Common myeloid progenitor, CD34-positive (primary cell): Measurements from ENCODE around the gene MACO1.
A peak's percentile ranks its signal among the peaks of the same experiment; 100 is the strongest.

ENCODE experiments used
- CTCF ChIA-PET: fragments of 350-600 bp; sonication (Branson Sonifier 250); formaldehyde crosslinking; loops from one replicate; lab custom pipeline; 2021; ENCODE audit warnings: antibody characterized with exemption; lab: Charles Lee
- POLR2A ChIA-PET: fragments of 350-600 bp; sonication (Branson Sonifier 250); formaldehyde crosslinking; loops from one replicate; lab custom pipeline; 2021; ENCODE audit warnings: antibody characterized with exemption; lab: Charles Lee
- DNase-seq, 3 donors: peaks; one replicate each; pipeline versions ENCODE4 v3.0.0 to v3.0.0-alpha.2; 2013
- H3K27ac ChIP-seq, 2 experiments: 1 replicate in 1 of 2; 2 replicates in 1 of 2; pipeline ENCODE4 v1.7.0; 2013; ENCODE audit warnings: inconsistent platforms in 2 of 2, low read length in 2 of 2, mild to moderate bottlenecking in 2 of 2, low read depth in 1 of 2, moderate library complexity in 1 of 2; ENCODE audit not compliant: severe bottlenecking in 2 of 2, insufficient read depth in 1 of 2, poor library complexity in 1 of 2
- H3K27me3 ChIP-seq, 5 experiments: replicated peaks in 2 of 5; 1 replicate in 3 of 5; 2 replicates in 2 of 5; pipeline versions ENCODE4 v1.6.1 to v1.7.0; 2013; ENCODE audit warnings: low read length in 4 of 5, mild to moderate bottlenecking in 2 of 5, moderate library complexity in 2 of 5, inconsistent platforms in 1 of 5; ENCODE audit not compliant: insufficient read depth in 5 of 5, control insufficient read depth in 4 of 5
- H3K36me3 ChIP-seq, 4 experiments: 1 replicate in 2 of 4; 2 replicates in 2 of 4; pipeline versions ENCODE4 v1.6.1 to v1.7.0; 2013; ENCODE audit warnings: low read length in 3 of 4, control low read depth in 1 of 4, mild to moderate bottlenecking in 1 of 4; ENCODE audit not compliant: control insufficient read depth in 4 of 4, insufficient read depth in 4 of 4
- H3K4me1 ChIP-seq, 4 experiments: 1 replicate in 3 of 4; 2 replicates in 1 of 4; pipeline versions ENCODE4 v1.6.1 to v1.7.1; 2013; ENCODE audit warnings: low read length in 3 of 4, mild to moderate bottlenecking in 3 of 4, control low read depth in 1 of 4, inconsistent platforms in 1 of 4, moderate library complexity in 1 of 4; ENCODE audit not compliant: control insufficient read depth in 4 of 4, insufficient read depth in 4 of 4; ENCODE audit errors: control extremely low read depth in 1 of 4
- H3K4me3 ChIP-seq, 7 experiments: 1 replicate in 4 of 7; 2 replicates in 3 of 7; pipeline versions ENCODE4 v1.5.1 to v1.7.0; 2013; ENCODE audit warnings: mild to moderate bottlenecking in 7 of 7, low read length in 6 of 7, moderate library complexity in 6 of 7, inconsistent platforms in 2 of 7, low read depth in 2 of 7, control low read depth in 1 of 7; ENCODE audit not compliant: insufficient read depth in 4 of 7, control insufficient read depth in 1 of 7; ENCODE audit errors: extremely low read depth in 1 of 7
- H3K9me3 ChIP-seq, 5 experiments: 1 replicate in 4 of 5; 2 replicates in 1 of 5; pipeline versions ENCODE4 v1.6.1 to v1.7.1; 2013; ENCODE audit warnings: low read length in 4 of 5, mild to moderate bottlenecking in 2 of 5, inconsistent platforms in 1 of 5, low read depth in 1 of 5, moderate library complexity in 1 of 5; ENCODE audit not compliant: control insufficient read depth in 4 of 5, insufficient read depth in 2 of 5; ENCODE audit errors: control extremely low read depth in 1 of 5
- WGBS: methylation state at CpG from one replicate; pipeline ENCODE4 v1.1.5; 2013; ENCODE audit not compliant: insufficient coverage; 5-methylcytosine and 5-hydroxymethylcytosine counted together

MACO1 gene

GRCh38 chr1:25519624-25520023 lies 88.9 kb downstream of the MACO1 start:
- no peaks in the 10 kb centered on the region for H3K36me3 ChIP-seq
- 94% methylated on average over 5 of the region's 5 CpGs for WGBS
- H3K27ac ChIP-seq = no peak overlapping the region
- DNase-seq = peak in 2 of 3 donors; percentile 35 to 50
- CTCF ChIA-PET = interaction anchor here (1.1 to 4.8 kb wide), 8 partner anchors 15 to 175 kb away, joined by 3 to 47 read pairs (median 6); no protein-coding TSS in a partner anchor
- no peaks in the 10 kb centered on the region for H3K27me3 ChIP-seq
- no peak overlapping the region for H3K4me3 ChIP-seq
- H3K9me3 ChIP-seq = no peaks in the 10 kb centered on the region
- no peaks in the 10 kb centered on the region for H3K4me1 ChIP-seq
- POLR2A ChIA-PET = interaction anchor here (0.8 kb wide), 1 partner anchor 21 kb away, joined by 3 read pairs; no protein-coding TSS in a partner anchor

GRCh38 chr1:25520446-25521061 lies 89.9 kb downstream of the MACO1 start:
- Histone ChIP-seq H3K4me1 (no peaks in the 10 kb centered on the region), H3K27ac (no peak overlapping the region), H3K36me3 (no peaks in the 10 kb centered on the region), H3K4me3 (no peak overlapping the region), H3K27me3 (no peaks in the 10 kb centered on the region), H3K9me3 (peaks cover 0 to 3% (median 0%) of the 10 kb centered on the region in 5 experiments)
- 0% methylated on average over 2 of the region's 4 CpGs for WGBS
- peak; percentile 68 to 83 (median 76) for DNase-seq
- CTCF ChIA-PET = interaction anchor here (0.6 to 2.1 kb wide), 16 partner anchors 16 to 289 kb away, joined by 3 to 20 read pairs (median 3); no protein-coding TSS in a partner anchor
- POLR2A ChIA-PET = no interaction called here

- ChIA-PET CTCF (interaction anchor here (1.2 to 2.6 kb wide), 5 partner anchors 16 to 288 kb away, joined by 3 to 12 read pairs (median 4); no protein-coding TSS in a partner anchor), POLR2A (no interaction called here)
- H3K27me3 ChIP-seq = no peaks in the 10 kb centered on the region
- no peak for DNase-seq
- H3K36me3 ChIP-seq = no peaks in the 10 kb centered on the region
- no peak overlapping the region for H3K27ac ChIP-seq
- no peak overlapping the region for H3K4me3 ChIP-seq
- H3K9me3 ChIP-seq = peaks cover 0 to 3% (median 0%) of the 10 kb centered on the region in 5 experiments
- H3K4me1 ChIP-seq = no peaks in the 10 kb centered on the region
- 97% methylated on average over 2 of the region's 5 CpGs for WGBS
These were observed 91.4 kb downstream of the MACO1 start for GRCh38 chr1:25522031-25522655.

GRCh38 chr1:25523542-25523941 lies 92.8 kb downstream of the MACO1 start:
- Histone ChIP-seq H3K9me3 (peaks cover 0 to 3% (median 0%) of the 10 kb centered on the region in 5 experiments), H3K4me3 (no peak overlapping the region), H3K27ac (no peak overlapping the region), H3K27me3 (no peaks in the 10 kb centered on the region), H3K4me1 (no peaks in the 10 kb centered on the region), H3K36me3 (no peaks in the 10 kb centered on the region)
- POLR2A ChIA-PET = no interaction called here
- 92% methylated on average over 5 of the region's 10 CpGs for WGBS
- DNase-seq = peak; percentile 15 to 45 (median 24)
- CTCF ChIA-PET = interaction anchor here (0.8 to 2.6 kb wide), 4 partner anchors 10 to 50 kb away, joined by 3 to 12 read pairs (median 4); no protein-coding TSS in a partner anchor

GRCh38 chr1:25524568-25525360 lies 94.1 kb downstream of the MACO1 start:
- 95% methylated on average over 15 of the region's 15 CpGs for WGBS
- DNase-seq = no peak
- Histone ChIP-seq H3K9me3 (peaks cover 0 to 3% (median 0%) of the 10 kb centered on the region in 5 experiments), H3K4me3 (no peak overlapping the region), H3K4me1 (peaks cover 0 to 5% (median 3%) of the 10 kb centered on the region in 4 experiments), H3K36me3 (no peaks in the 10 kb centered on the region), H3K27ac (no peak overlapping the region), H3K27me3 (no peaks in the 10 kb centered on the region)
- ChIA-PET CTCF (interaction anchor here (0.8 to 2.6 kb wide), 4 partner anchors 20 to 153 kb away, joined by 3 to 12 read pairs (median 4); no protein-coding TSS in a partner anchor), POLR2A (no interaction called here)

GRCh38 chr1:25525361-25525688 lies 94.6 kb downstream of the MACO1 start:
- peaks cover 0 to 5% (median 3%) of the 10 kb centered on the region in 4 experiments for H3K4me1 ChIP-seq
- no peak overlapping the region for H3K4me3 ChIP-seq
- CTCF ChIA-PET = interaction anchor here (0.8 to 1.6 kb wide), 3 partner anchors 23 to 152 kb away, joined by 3 to 5 read pairs (median 4); no protein-coding TSS in a partner anchor
- H3K27me3 ChIP-seq = no peaks in the 10 kb centered on the region
- POLR2A ChIA-PET = no interaction called here
- H3K27ac ChIP-seq = no peak overlapping the region
- H3K36me3 ChIP-seq = no peaks in the 10 kb centered on the region
- WGBS = 96% methylated on average over 3 of the region's 4 CpGs
- DNase-seq = no peak
- peaks cover 0 to 3% (median 0%) of the 10 kb centered on the region in 5 experiments for H3K9me3 ChIP-seq
